Caco-2 (cell line): ENCODE data around the gene IQSEC3. TPM values are rescaled to one million over a fixed set of nuclear protein-coding genes. Genes with fewer than 3 reads are reported as not detected.
"Not testable (repeated sequence)": the region's sequence is repeated elsewhere in the genome, so short reads cannot be mapped to it uniquely, and the experiment has no call there.

ENCODE experiments used
- Bru-seq: library from RNA; stranded (reverse); fragments of 400-500 nt; gene quantifications from one replicate; lab custom pipeline; 2021; lab: Mats Ljungman, UMichigan
- BruChase-seq, 2 experiments: library from RNA; stranded (reverse); fragments of 400-500 nt; gene quantifications; one replicate each; lab custom pipeline; 2021; lab: Mats Ljungman, UMichigan
- BruUV-seq: library from RNA; stranded (reverse); fragments of 400-500 nt; replicated peaks from 2 replicates; lab custom pipeline; 2021; lab: Mats Ljungman, UMichigan
- CTCF ChIA-PET: fragments of 300-600 bp; sonication (Branson Sonifier 250); formaldehyde crosslinking; loops from one replicate; lab custom pipeline; 2022; ENCODE audit warnings: antibody characterized with exemption; lab: Charles Lee
- POLR2A ChIA-PET: fragments of 300-600 bp; sonication (Branson Sonifier 250); formaldehyde crosslinking; loops from one replicate; lab custom pipeline; 2022; ENCODE audit warnings: antibody characterized with exemption; lab: Charles Lee
- DNase-seq, 2 experiments: peaks; one replicate each; pipeline versions ENCODE4 v3.0.0 to v3.0.0-alpha.2; 2020 to 2022
- H3K27me3 ChIP-seq: replicated peaks from 2 replicates; pipeline ENCODE4 v1.6.0; 2011; ENCODE audit warnings: low read length; ENCODE audit not compliant: control insufficient read depth, insufficient read depth
- H3K36me3 ChIP-seq: 2 replicates; pipeline ENCODE4 v1.5.1; 2011; ENCODE audit warnings: low read length; ENCODE audit not compliant: control insufficient read depth, insufficient read depth
- H3K4me1 ChIP-seq: fragments of 250-450 bp; sonication (Bioruptor Pico); 2 replicates; pipeline ENCODE4 v1.5.1; 2020; ENCODE audit warnings: mild to moderate bottlenecking
- H3K4me3 ChIP-seq: 2 replicates; pipeline ENCODE4 v1.5.1; 2011; ENCODE audit warnings: low read depth, mild to moderate bottlenecking, control low read depth, low read length
- H3K9me3 ChIP-seq: fragments of 250-450 bp; sonication (Bioruptor Pico); 2 replicates; pipeline ENCODE4 v1.5.1; 2020; ENCODE audit warnings: mild to moderate bottlenecking, moderate library complexity
- H3K27ac Mint-ChIP-seq: one replicate; pipeline ENCODE4 v1.8.0; 2022; ENCODE audit warnings: mixed read lengths; ENCODE audit not compliant: unreplicated experiment
- H3K27me3 Mint-ChIP-seq: one replicate; pipeline ENCODE4 v1.8.0; 2022; ENCODE audit warnings: mixed read lengths; ENCODE audit not compliant: insufficient read depth, unreplicated experiment
- H3K36me3 Mint-ChIP-seq: one replicate; pipeline ENCODE4 v1.8.0; 2022; ENCODE audit warnings: mild to moderate bottlenecking, mixed read lengths; ENCODE audit not compliant: insufficient read depth, unreplicated experiment
- H3K4me1 Mint-ChIP-seq: one replicate; pipeline ENCODE4 v1.8.0; 2022; ENCODE audit warnings: low read depth, mixed read lengths; ENCODE audit not compliant: unreplicated experiment
- H3K4me3 Mint-ChIP-seq: one replicate; pipeline ENCODE4 v1.8.0; 2022; ENCODE audit warnings: mild to moderate bottlenecking, moderate library complexity, mixed read lengths; ENCODE audit not compliant: unreplicated experiment
- H3K9me3 Mint-ChIP-seq: one replicate; pipeline ENCODE4 v1.8.0; 2022; ENCODE audit warnings: mixed read lengths; ENCODE audit not compliant: unreplicated experiment
- intact Hi-C: fragments of 100-400 bp; cut with micrococcal nuclease; formaldehyde crosslinking; loops from one replicate; pipeline ENCODE4 v1.10.0; 2022; ENCODE audit not compliant: unreplicated experiment
- long read RNA-seq: library from polyadenylated mRNA; stranded (forward); transcript quantifications from one replicate; pipeline ENCODE4 v2.0.0, GENCODE V29; 2022
- total RNA-seq: library from RNA; stranded (reverse); gene quantifications from 2 replicates; pipeline ENCODE4 v1.2.3, GENCODE V29; 2022

IQSEC3 gene
- total RNA-seq (0.19 and 0.59 TPM in 2 replicates), Bru-seq, nascent RNA (percentile 7 among the genes with signal in this experiment), BruChase-seq, experiment 1, labeled RNA remaining after a 2-hour chase (percentile 6 among the genes with signal in this experiment), BruChase-seq, experiment 2, labeled RNA remaining after a 6-hour chase (percentile 4 among the genes with signal in this experiment)
- long read RNA-seq, result 0 reads

- H3K4me3 ChIP-seq, H3K4me1 ChIP-seq, H3K36me3 Mint-ChIP-seq, H3K4me1 Mint-ChIP-seq, H3K27ac Mint-ChIP-seq, H3K36me3 ChIP-seq, CTCF ChIA-PET, POLR2A ChIA-PET, H3K27me3 ChIP-seq, H3K4me3 Mint-ChIP-seq, DNase-seq, H3K9me3 Mint-ChIP-seq, H3K9me3 ChIP-seq, BruUV-seq, intact Hi-C loops: not testable (repeated sequence)
- H3K27me3 Mint-ChIP-seq, result peaks cover 37% of the 10 kb centered on the region
These were observed at the start of gene IQSEC3 for GRCh38 chr12:66428-66781. TSS of gene IQSEC3 (plus strand) at chr12:66767. CDS start at chr12:66883, 116 bp downstream.

GRCh38 chr12:17370-18340 lies 48.9 kb upstream of the IQSEC3 start:
- H3K4me3 ChIP-seq, H3K27ac Mint-ChIP-seq, H3K4me3 Mint-ChIP-seq, H3K4me1 ChIP-seq, H3K9me3 ChIP-seq, BruUV-seq, H3K36me3 ChIP-seq, POLR2A ChIA-PET, CTCF ChIA-PET, H3K27me3 Mint-ChIP-seq, H3K36me3 Mint-ChIP-seq, DNase-seq, H3K27me3 ChIP-seq, H3K4me1 Mint-ChIP-seq, H3K9me3 Mint-ChIP-seq, intact Hi-C loops: not testable (repeated sequence)

- H3K27ac Mint-ChIP-seq, H3K9me3 ChIP-seq, H3K4me3 ChIP-seq, BruUV-seq, H3K27me3 ChIP-seq, H3K4me1 Mint-ChIP-seq, intact Hi-C loops, H3K36me3 ChIP-seq, POLR2A ChIA-PET, CTCF ChIA-PET, DNase-seq, H3K4me1 ChIP-seq, H3K27me3 Mint-ChIP-seq, H3K36me3 Mint-ChIP-seq, H3K4me3 Mint-ChIP-seq, H3K9me3 Mint-ChIP-seq: not testable (repeated sequence)
These were observed 47.6 kb upstream of the IQSEC3 start for GRCh38 chr12:18821-19567.

DNA sequence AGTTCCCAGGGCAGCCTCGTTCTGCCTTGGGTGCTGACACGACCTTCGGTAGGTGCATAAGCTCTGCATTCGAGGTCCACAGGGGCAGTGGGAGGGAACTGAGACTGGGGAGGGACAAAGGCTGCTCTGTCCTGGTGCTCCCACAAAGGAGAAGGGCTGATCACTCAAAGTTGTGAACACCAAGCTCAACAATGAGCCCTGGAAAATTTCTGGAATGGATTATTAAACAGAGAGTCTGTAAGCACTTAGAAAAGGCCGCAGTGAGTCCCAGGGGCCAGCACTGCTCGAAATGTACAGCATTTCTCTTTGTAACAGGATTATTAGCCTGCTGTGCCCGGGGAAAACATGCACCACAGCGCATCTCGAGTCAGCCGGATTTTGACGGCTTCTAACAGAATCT lies 46.7 kb upstream of the IQSEC3 start:
- H3K36me3 ChIP-seq, H3K27me3 Mint-ChIP-seq, H3K4me3 Mint-ChIP-seq, intact Hi-C loops, H3K4me1 ChIP-seq, BruUV-seq, H3K4me3 ChIP-seq, H3K27ac Mint-ChIP-seq, DNase-seq, H3K4me1 Mint-ChIP-seq, H3K9me3 ChIP-seq, POLR2A ChIA-PET, H3K9me3 Mint-ChIP-seq, H3K27me3 ChIP-seq, CTCF ChIA-PET, H3K36me3 Mint-ChIP-seq: not testable (repeated sequence)
